ENCODE results near the gene CHP1.
"Not testable (repeated sequence)": the region's sequence is repeated elsewhere in the genome, so short reads cannot be mapped to it uniquely, and the experiment has no call there.

Gene CHP1

GRCh38 chr15:41258750-41259471 is 27.8 kb downstream of the CHP1 start:
- no peak for DNase-seq

GRCh38 chr15:41259546-41260189 is 28.6 kb downstream of the CHP1 start:
- no peak for DNase-seq

GRCh38 chr15:41260924-41261323 is 29.9 kb downstream of the CHP1 start:
- DNase-seq, result not testable (repeated sequence)

- DNase-seq, result no peak
These were observed 31.5 kb downstream of the CHP1 start for GRCh38 chr15:41262571-41262970.

- DNase-seq, result no peak
These were observed 32.9 kb downstream of the CHP1 start for GRCh38 chr15:41263891-41264351.

GRCh38 chr15:41269887-41270286 is 38.8 kb downstream of the CHP1 start:
- no peak for DNase-seq

GRCh38 chr15:41276831-41277230 is 45.8 kb downstream of the CHP1 start:
- DNase-seq, result no peak

GRCh38 chr15:41278319-41278718 is 47.3 kb downstream of the CHP1 start:
- no peak for DNase-seq

GRCh38 chr15:41279535-41280283 is 48.6 kb downstream of the CHP1 start:
- no peak for DNase-seq

GRCh38 chr15:41281236-41281635 is 50.2 kb downstream of the CHP1 start:
- no peak for DNase-seq

- not testable (repeated sequence) for DNase-seq
These were observed 51.4 kb downstream of the CHP1 start for GRCh38 chr15:41282436-41282835.

GRCh38 chr15:41282980-41283652 is 52.0 kb downstream of the CHP1 start:
- not testable (repeated sequence) for DNase-seq

GRCh38 chr15:41283653-41284426 is 52.8 kb downstream of the CHP1 start:
- peak; percentile 98 for DNase-seq

- DNase-seq, result peak; percentile 12
These were observed 53.5 kb downstream of the CHP1 start for GRCh38 chr15:41284427-41285177.

- DNase-seq, result no peak
These were observed 54.2 kb downstream of the CHP1 start for GRCh38 chr15:41285285-41285684.

GRCh38 chr15:41286665-41287333 is 55.7 kb downstream of the CHP1 start:
- no peak for DNase-seq

GRCh38 chr15:41288464-41288863 is 57.4 kb downstream of the CHP1 start:
- no peak for DNase-seq

GRCh38 chr15:41289953-41290352 is 58.9 kb downstream of the CHP1 start:
- no peak for DNase-seq

GRCh38 chr15:41291065-41291631 is 60.1 kb downstream of the CHP1 start:
- no peak for DNase-seq

- DNase-seq, result no peak
These were observed 61.5 kb downstream of the CHP1 start for GRCh38 chr15:41292521-41292920.

- not testable (repeated sequence) for DNase-seq
These were observed 70.1 kb downstream of the CHP1 start for GRCh38 chr15:41301139-41301538.

All from NCI-H2171 (cell line).